Neural progenitor cell (in vitro differentiated cells): ENCODE results near the gene SEC22A.

Experiments
- CTCF ChIP-seq: fragments of 200-600 bp; sonication (generic); IDR thresholded peaks from 2 replicates; pipeline ENCODE4 v1.5.1; 2017; ENCODE audit warnings: antibody characterized with exemption, mild to moderate bottlenecking
- EZH2phosphoT487 ChIP-seq: fragments of 200-600 bp; sonication (generic); IDR thresholded peaks from 2 replicates; pipeline ENCODE4 v1.6.1; 2017; ENCODE audit warnings: antibody characterized with exemption

- no peak for TF ChIP-seq CTCF
- no peak for TF ChIP-seq EZH2phosphoT487
Observed at GRCh38 chr3:123311201-123311600, 109.5 kb downstream of the SEC22A start.
